Fibroblast of skin of abdomen (primary cell): ENCODE data around the gene SYTL4.

Experiments used
- DNase-seq: peaks from one replicate; pipeline ENCODE4 v3.0.0-alpha.2; 2013

The SYTL4 gene

GRCh38 chrX:100647095-100647494, 84.8 kb downstream of the SYTL4 start:
- DNase-seq = peak; percentile 33

GRCh38 chrX:100645106-100645505, 86.8 kb downstream of the SYTL4 start:
- no peak for DNase-seq

GRCh38 chrX:100643956-100644860, 87.7 kb downstream of the SYTL4 start, which contains the start of gene SRPX2:
SRPX2 (plus strand) TSS chrX:100644199; CDS start chrX:100646323, 2,124 bp downstream.
- peak; percentile 90 for DNase-seq

GRCh38 chrX:100643212-100643611, 88.7 kb downstream of the SYTL4 start:
- DNase-seq = no peak

GRCh38 chrX:100642290-100642689, 89.6 kb downstream of the SYTL4 start:
- no peak for DNase-seq

GRCh38 chrX:100636321-100636991, 95.5 kb downstream of the SYTL4 start, which contains the start of gene TSPAN6:
TSPAN6 (minus strand) TSS chrX:100636806; CDS start chrX:100636694, 112 bp downstream.
- DNase-seq = peak; percentile 89

GRCh38 chrX:100635989-100636320, 96.0 kb downstream of the SYTL4 start:
- DNase-seq = no peak

- DNase-seq = no peak
Measured at GRCh38 chrX:100635040-100635439, 96.9 kb downstream of the SYTL4 start.

- DNase-seq = peak; percentile 46
Measured at GRCh38 chrX:100625985-100626491, 105.9 kb downstream of the SYTL4 start.
